Fibroblast of gingiva (primary cell): ENCODE data around the gene IGHMBP2.
"Not testable (repeated sequence)": the region's sequence is repeated elsewhere in the genome, so short reads cannot be mapped to it uniquely, and the experiment has no call there.

ENCODE experiments used
- DNase-seq: peaks from one replicate; pipeline ENCODE4 v3.0.0-alpha.2; 2011; ENCODE audit warnings: low read depth

The IGHMBP2 gene

GRCh38 chr11:68903288-68904247, at the start of gene IGHMBP2, which contains the start of gene MRPL21:
TSS of gene IGHMBP2 (plus strand) at chr11:68903891. CDS start at chr11:68903953, 62 bp downstream.
TSS of gene MRPL21 (minus strand) at chr11:68903832. CDS start at chr11:68903810, 22 bp downstream.
- peak; percentile 80 for DNase-seq

- DNase-seq = no peak
These were observed 49.3 kb upstream of the IGHMBP2 start for GRCh38 chr11:68854273-68854958.

- peak; percentile 60 for DNase-seq
These were observed 48.3 kb upstream of the IGHMBP2 start for GRCh38 chr11:68855205-68855981.

- DNase-seq = not testable (repeated sequence)
These were observed 47.2 kb upstream of the IGHMBP2 start for GRCh38 chr11:68856425-68857030.

- DNase-seq = no peak
These were observed 46.6 kb upstream of the IGHMBP2 start for GRCh38 chr11:68857037-68857586.

GRCh38 chr11:68859123-68859522, 44.6 kb upstream of the IGHMBP2 start:
- DNase-seq = no peak

- no peak for DNase-seq
These were observed 41.3 kb upstream of the IGHMBP2 start for GRCh38 chr11:68862421-68862820.

- DNase-seq = no peak
These were observed 40.0 kb upstream of the IGHMBP2 start for GRCh38 chr11:68863553-68864265.

- DNase-seq = no peak
These were observed 38.5 kb upstream of the IGHMBP2 start for GRCh38 chr11:68865241-68865640.

GRCh38 chr11:68867066-68867465, 36.6 kb upstream of the IGHMBP2 start:
- no peak for DNase-seq

- DNase-seq = no peak
These were observed 35.4 kb upstream of the IGHMBP2 start for GRCh38 chr11:68868221-68868835.

- no peak for DNase-seq
These were observed 33.2 kb upstream of the IGHMBP2 start for GRCh38 chr11:68870470-68870869.

- no peak for DNase-seq
These were observed 31.3 kb upstream of the IGHMBP2 start for GRCh38 chr11:68872216-68873003.

- no peak for DNase-seq
These were observed 25.7 kb upstream of the IGHMBP2 start for GRCh38 chr11:68878022-68878421.

- no peak for DNase-seq
These were observed 22.8 kb upstream of the IGHMBP2 start for GRCh38 chr11:68880851-68881250.

GRCh38 chr11:68881320-68881719, 22.4 kb upstream of the IGHMBP2 start:
- no peak for DNase-seq

- DNase-seq = no peak
These were observed 21.3 kb upstream of the IGHMBP2 start for GRCh38 chr11:68882391-68882790.

- not testable (repeated sequence) for DNase-seq
These were observed 18.9 kb upstream of the IGHMBP2 start for GRCh38 chr11:68884827-68885226.

GRCh38 chr11:68889948-68890446, 13.7 kb upstream of the IGHMBP2 start:
- DNase-seq = peak; percentile 97
